GM21381 (cell line): ENCODE results near the gene GVQW3.

Experiments
- ATAC-seq: cut with Tn5 transposase; IDR thresholded peaks from one replicate; pipeline ENCODE4 v1.9.1; 2021; ENCODE audit warnings: mild to moderate bottlenecking, moderate library complexity; ENCODE audit not compliant: unreplicated experiment

GVQW3 gene

GRCh38 chr11:76380977-76381719 is at the start of gene GVQW3, which contains the start of gene THAP12:
Gene GVQW3 (plus strand): TSS chr11:76381323. CDS start chr11:76381829, 506 bp downstream.
Gene THAP12 (minus strand): TSS chr11:76381132. CDS start chr11:76380836, 296 bp downstream.
- peak; percentile 77 for ATAC-seq

GRCh38 chr11:76334826-76335389 is 46.2 kb upstream of the GVQW3 start:
- ATAC-seq, result no peak

DNA sequence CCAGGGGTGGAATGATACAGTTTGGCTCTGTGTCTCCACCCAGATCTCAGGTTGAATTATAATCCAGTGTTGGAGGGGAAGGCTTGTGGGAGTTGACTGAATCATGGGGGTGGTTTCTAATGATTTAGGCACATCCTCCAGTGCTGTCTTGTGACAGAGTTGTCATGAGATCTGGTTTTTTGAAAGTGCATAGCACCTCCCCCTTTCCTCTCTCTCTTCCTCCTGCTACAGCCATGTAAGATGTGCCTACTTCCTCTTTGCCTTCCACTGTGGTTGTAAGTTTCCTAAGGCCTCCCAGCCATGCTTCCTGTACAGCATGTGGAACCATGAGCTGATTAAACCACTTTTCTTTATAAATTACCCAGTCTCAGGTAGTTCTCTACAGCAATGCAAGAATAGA is 45.3 kb upstream of the GVQW3 start:
- no peak for ATAC-seq

DNA sequence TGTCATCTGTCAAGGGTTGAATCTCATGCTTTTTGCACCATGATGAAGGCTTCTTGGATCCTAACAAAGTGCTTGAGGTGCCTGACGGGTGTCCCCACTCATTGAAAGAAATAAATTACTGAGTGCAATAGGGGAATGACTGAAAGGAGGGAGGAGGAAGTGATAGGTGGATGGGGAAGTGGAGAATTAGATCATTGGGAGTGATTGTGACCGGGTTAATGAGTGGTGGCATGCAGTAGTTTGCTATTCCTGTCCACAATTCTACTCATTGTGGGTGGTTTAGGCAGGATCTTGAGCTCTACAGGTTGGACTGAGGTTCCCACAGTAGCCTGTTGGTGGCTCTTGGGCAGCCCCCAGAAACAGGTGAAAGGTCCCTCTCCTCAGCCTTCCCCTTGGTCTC is 44.5 kb upstream of the GVQW3 start:
- ATAC-seq, result no peak

GRCh38 chr11:76337469-76337868 is 43.7 kb upstream of the GVQW3 start:
- no peak for ATAC-seq

- ATAC-seq, result no peak
Measured at GRCh38 chr11:76337923-76338322, 43.2 kb upstream of the GVQW3 start.

- no peak for ATAC-seq
Measured at GRCh38 chr11:76339221-76339620, 41.9 kb upstream of the GVQW3 start.

GRCh38 chr11:76347466-76347865 is 33.7 kb upstream of the GVQW3 start:
- ATAC-seq, result no peak

GRCh38 chr11:76348348-76348747 is 32.8 kb upstream of the GVQW3 start:
- no peak for ATAC-seq

- ATAC-seq, result no peak
Measured at GRCh38 chr11:76355172-76355571, 26.0 kb upstream of the GVQW3 start.

- ATAC-seq, result no peak
Measured at GRCh38 chr11:76361374-76361773, 19.7 kb upstream of the GVQW3 start.

DNA sequence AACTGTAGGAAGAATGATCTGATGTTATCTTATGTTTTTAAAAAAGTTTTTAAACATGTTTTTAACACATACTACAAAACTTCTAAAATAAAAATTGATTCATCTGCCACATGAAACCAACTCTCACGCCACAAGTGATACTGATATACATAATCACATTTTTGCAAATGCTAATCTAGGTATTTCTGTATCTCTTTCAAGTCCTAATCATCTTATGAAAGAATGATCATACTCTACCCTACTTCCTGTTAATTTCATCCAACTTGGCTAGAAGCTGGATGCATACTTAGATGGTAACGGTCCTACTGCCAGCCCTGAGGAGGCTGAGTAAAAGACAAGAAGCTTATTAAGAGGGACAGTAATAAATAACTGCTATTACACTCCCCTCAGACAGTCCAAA is 19.3 kb upstream of the GVQW3 start:
- ATAC-seq, result no peak

DNA sequence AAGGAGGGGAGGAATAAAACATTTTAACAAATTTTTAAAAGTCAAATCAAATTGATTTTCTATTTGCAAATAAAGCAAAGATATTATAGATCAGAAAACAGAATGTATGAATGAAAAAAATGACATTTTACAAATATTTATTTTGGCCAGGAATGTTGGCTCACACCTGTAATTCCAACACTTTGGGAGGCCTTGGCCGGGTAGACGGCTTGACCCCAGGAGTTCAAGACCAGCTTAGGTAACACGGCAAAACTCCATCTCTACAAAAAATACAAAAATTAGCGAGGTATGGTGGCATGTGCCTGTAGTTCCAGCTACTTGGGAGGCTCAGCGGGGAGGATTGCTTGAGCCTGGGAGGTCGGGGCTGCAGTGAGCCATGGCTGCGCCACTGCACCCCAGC is 18.4 kb upstream of the GVQW3 start:
- no peak for ATAC-seq

- ATAC-seq, result no peak
Measured at GRCh38 chr11:76365038-76365679, 16.0 kb upstream of the GVQW3 start.

GRCh38 chr11:76368490-76368889 is 12.6 kb upstream of the GVQW3 start:
- ATAC-seq, result no peak

DNA sequence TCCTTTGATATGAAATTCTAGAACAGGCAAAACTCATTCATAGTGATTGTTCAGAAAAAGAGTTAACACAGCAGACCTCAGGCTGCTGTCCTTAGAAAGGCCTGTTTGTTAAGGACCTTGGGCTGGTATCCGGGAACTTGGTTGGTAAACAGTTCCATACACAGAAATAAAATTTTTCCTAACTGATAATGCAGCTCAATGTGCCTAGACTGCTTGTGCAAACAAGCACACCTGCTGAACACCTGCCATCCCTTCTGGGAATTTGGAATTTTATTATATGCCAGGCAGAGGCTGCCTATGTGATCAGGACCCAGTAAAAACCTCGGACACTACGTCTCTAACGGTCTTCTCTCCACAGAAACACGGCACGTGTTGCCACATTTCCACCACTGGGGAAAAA is 11.7 kb upstream of the GVQW3 start:
- ATAC-seq, result no peak

- ATAC-seq, result no peak
Measured at GRCh38 chr11:76371170-76371569, 10.0 kb upstream of the GVQW3 start.

GRCh38 chr11:76376746-76377558 is 4.2 kb upstream of the GVQW3 start:
- no peak for ATAC-seq

DNA sequence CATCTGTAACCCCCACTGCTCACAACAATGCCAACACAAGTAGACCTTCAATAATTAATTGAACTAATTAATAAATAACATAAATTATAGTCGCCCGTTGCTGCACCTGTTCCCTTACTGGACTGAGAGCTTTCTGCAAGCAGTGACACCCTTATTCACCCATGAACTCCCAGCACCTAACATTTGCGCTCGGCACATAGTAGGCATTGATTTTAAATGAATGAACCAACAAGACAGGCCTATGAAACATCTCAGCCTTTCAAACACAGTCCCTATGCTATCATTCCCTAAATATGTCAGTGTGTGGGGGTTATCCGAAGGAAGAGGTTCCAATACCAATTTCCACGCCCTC is 1.3 kb upstream of the GVQW3 start:
- ATAC-seq, result no peak

DNA sequence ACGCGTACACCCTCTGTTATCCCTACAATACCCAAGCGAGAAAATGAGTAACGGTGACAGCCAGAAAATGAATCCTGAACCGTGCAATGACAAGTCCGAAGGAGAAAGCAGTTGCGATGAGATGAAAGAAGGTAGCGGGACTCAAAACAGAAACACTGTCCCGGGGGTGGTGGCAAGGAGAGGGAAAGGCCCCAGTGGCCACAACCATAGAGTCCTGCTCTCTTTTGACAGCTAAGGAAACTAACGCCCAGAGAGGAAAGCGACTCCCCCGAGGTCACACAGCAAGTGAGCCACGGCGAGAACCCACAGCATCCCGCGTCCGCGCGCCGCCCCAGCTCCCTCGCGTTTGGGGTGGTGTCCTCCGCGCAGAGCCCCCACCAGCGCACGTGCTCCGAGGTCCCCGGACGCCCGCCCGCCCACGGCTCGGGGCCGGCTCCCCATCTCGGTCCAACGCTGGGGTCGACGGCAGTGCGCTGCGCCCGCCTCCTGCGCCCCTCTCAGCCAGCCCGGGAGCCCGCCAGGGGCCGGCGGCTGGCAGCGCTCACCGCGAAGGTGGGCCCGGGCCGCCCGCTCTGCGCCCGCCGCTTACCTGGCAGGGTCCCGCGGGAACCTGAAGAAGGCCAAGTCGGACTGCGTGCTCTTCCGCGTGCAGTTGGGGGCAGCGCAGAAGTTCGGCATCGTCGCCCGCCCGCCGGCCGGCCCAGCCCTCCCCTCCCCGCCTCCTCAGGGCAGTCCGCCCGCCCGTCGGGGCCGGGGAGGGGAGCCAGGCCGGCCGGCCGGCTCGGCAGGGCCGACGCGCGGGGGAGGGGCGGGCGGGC is 755 bp upstream of the GVQW3 start:
- ATAC-seq, result no peak

DNA sequence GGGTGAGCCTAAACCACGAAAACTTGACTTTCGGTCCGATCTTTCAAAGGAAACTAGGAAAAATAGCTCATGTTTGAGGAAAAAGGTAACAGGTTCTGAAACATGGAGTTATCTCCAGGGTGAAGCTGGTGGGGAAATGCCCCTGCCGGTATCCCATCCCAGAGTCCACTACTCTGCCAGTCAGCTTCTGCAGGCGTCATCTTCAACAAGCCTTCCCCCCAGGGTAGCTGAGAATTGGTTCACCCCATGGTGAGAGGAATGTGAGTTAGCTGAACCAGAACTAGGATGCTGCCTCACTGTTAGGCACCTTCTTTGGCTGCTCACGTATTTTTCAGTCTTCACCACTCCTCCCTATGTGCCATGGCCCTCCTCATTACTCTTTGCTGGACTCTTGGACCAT is 1.1 kb downstream of the GVQW3 start:
- no peak for ATAC-seq
